Myocyte (in vitro differentiated cells): ENCODE results near the gene PPP1R37. TPM values are rescaled to one million over a fixed set of nuclear protein-coding genes. Genes with fewer than 3 reads are reported as not detected.

Source experiments
- DNase-seq: peaks from one replicate; pipeline ENCODE4 v3.0.0-alpha.2; 2012; ENCODE audit warnings: low read depth
- total RNA-seq: library from RNA; depleted of rRNA; stranded (reverse); fragments of >200 nt; gene quantifications from 2 replicates; pipeline ENCODE4 v1.2.3, GENCODE V29; 2014

Gene PPP1R37
- total RNA-seq, 1 donor from 2014 or later, result 80.2 TPM

GRCh38 chr19:45187421-45188100 lies 94.6 kb downstream of the PPP1R37 start:
- no peak for DNase-seq

- no peak for DNase-seq
These were observed 97.0 kb downstream of the PPP1R37 start for GRCh38 chr19:45189971-45190370.

GRCh38 chr19:45191375-45191774 lies 98.4 kb downstream of the PPP1R37 start:
- DNase-seq, result no peak

GRCh38 chr19:45195764-45196163 lies 102.8 kb downstream of the PPP1R37 start:
- DNase-seq, result no peak

Other genes starting within 250 kb of the PPP1R37 start
- 79.1 and 113 TPM in 2 replicates for gene NECTIN2, start 246.9 kb upstream of the PPP1R37 start, total RNA-seq
- 94.0 and 121 TPM in 2 replicates for gene TOMM40, start 201.9 kb upstream of the PPP1R37 start, total RNA-seq
- gene APOE, start 187.4 kb upstream of the PPP1R37 start, total RNA-seq, result 4,388 and 5,075 TPM in 2 replicates
- 21.8 and 52.3 TPM in 2 replicates for gene APOC1, start 178.6 kb upstream of the PPP1R37 start, total RNA-seq
- gene APOC4, start 150.9 kb upstream of the PPP1R37 start, total RNA-seq, result not detected in 2 replicates
- gene APOC2, start 147.1 kb upstream of the PPP1R37 start, total RNA-seq, result 4.8 and 8.8 TPM in 2 replicates
- 73.2 and 91.7 TPM in 2 replicates for gene CLPTM1, start 137.8 kb upstream of the PPP1R37 start, total RNA-seq
- 14.2 and 18.4 TPM in 2 replicates for gene RELB, start 91.7 kb upstream of the PPP1R37 start, total RNA-seq
- 51.8 and 91.3 TPM in 2 replicates for gene CLASRP, start 54.1 kb upstream of the PPP1R37 start, total RNA-seq
- gene ZNF296, start 16.7 kb upstream of the PPP1R37 start, total RNA-seq, result not detected in 2 replicates
- 15.2 and 25.7 TPM in 2 replicates for gene GEMIN7, start 13.9 kb upstream of the PPP1R37 start, total RNA-seq
- gene NKPD1, start 67.8 kb downstream of the PPP1R37 start, total RNA-seq, result 0.10 and 0.13 TPM in 2 replicates
- 26.9 and 29.4 TPM in 2 replicates for gene TRAPPC6A, start 85.1 kb downstream of the PPP1R37 start, total RNA-seq
- gene BLOC1S3, start 85.6 kb downstream of the PPP1R37 start, total RNA-seq, result 8.4 and 11.8 TPM in 2 replicates
- not detected in 2 replicates for gene EXOC3L2, start 152.2 kb downstream of the PPP1R37 start, total RNA-seq
- 20.9 and 26.7 TPM in 2 replicates for gene MARK4, start 158.1 kb downstream of the PPP1R37 start, total RNA-seq
- 1,914 and 2,511 TPM in 2 replicates for gene CKM, start 229.7 kb downstream of the PPP1R37 start, total RNA-seq
- not detected in 2 replicates for gene KLC3, start 247.6 kb downstream of the PPP1R37 start, total RNA-seq